Gastrocnemius medialis (tissue), 4 donors: ENCODE results near the gene RYR3. TPM values are rescaled to one million over a fixed set of nuclear protein-coding genes. Genes with fewer than 3 reads are reported as not detected.

Experiments used
- ATAC-seq, 2 donors: fragments of 150-250 bp; one replicate each; pipeline ENCODE4 v1.9.1; 2016
- DNase-seq, 2 donors: peaks; one replicate each; pipeline ENCODE4 v3.0.0-alpha.2; 2019
- H3K27ac ChIP-seq, 4 donors: fragments of 200-600 bp; sonication (generic); 1 replicate in 1 of 4; 2 replicates in 3 of 4; pipeline ENCODE4 v1.5.1; 2016 to 2018; ENCODE audit warnings: mild to moderate bottlenecking in 2 of 4, moderate library complexity in 1 of 4
- H3K27me3 ChIP-seq, 3 donors: fragments of 200-600 bp; sonication (generic) in 2 of 3; 1 replicate in 1 of 3; 2 replicates in 2 of 3; pipeline versions ENCODE4 v1.5.1 to v1.6.0; 2016 to 2019; ENCODE audit warnings: mild to moderate bottlenecking in 1 of 3, moderate library complexity in 1 of 3
- H3K36me3 ChIP-seq, 2 donors: fragments of 200-600 bp; sonication (generic) in 1 of 2; one replicate each; pipeline ENCODE4 v1.5.1; 2017 to 2018
- H3K4me1 ChIP-seq, 2 donors: fragments of 200-600 bp; sonication (generic) in 1 of 2; one replicate each; pipeline ENCODE4 v1.5.1; 2016 to 2017; ENCODE audit warnings: mild to moderate bottlenecking in 2 of 2
- H3K4me3 ChIP-seq, 4 donors: fragments of 200-600 bp; sonication (generic) in 3 of 4; 1 replicate in 1 of 4; 2 replicates in 3 of 4; pipeline ENCODE4 v1.5.1; 2016 to 2019; ENCODE audit warnings: mild to moderate bottlenecking in 2 of 4
- H3K9me3 ChIP-seq, 3 donors: fragments of 200-600 bp; sonication (generic) in 2 of 3; 1 replicate in 1 of 3; 2 replicates in 2 of 3; pipeline ENCODE4 v1.5.1; 2016 to 2019
- POLR2A ChIP-seq, 2 donors: fragments of 450-650 bp; IDR thresholded peaks; one replicate each; pipeline ENCODE4 v1.6.1; 2017; ENCODE audit warnings: antibody characterized with exemption in 2 of 2, mild to moderate bottlenecking in 2 of 2, moderate library complexity in 2 of 2
- in situ Hi-C, 4 donors: fragments of 200-750 bp; cut with MboI; loops; one replicate each; pipeline versions ENCODE4 v1.15.0 to v1.8.0; 2017; ENCODE audit warnings: low sequenced_read_pairs in 4 of 4
- intact Hi-C: fragments of 100-400 bp; cut with DNase I; formaldehyde crosslinking; loops from one replicate; pipeline ENCODE4 v1.15.1; 2023; ENCODE audit warnings: low total_unique reads
- total RNA-seq, 4 donors: library from RNA; depleted of rRNA; stranded (reverse); fragments of >200 nt; gene quantifications; one replicate each; pipeline versions ENCODE4 v1.1.0 to v1.2.3, GENCODE V29; 2016
- TF ChIP-seq, protein P1 (sequence below), 5 experiments: fragments of 450-650 bp in 3 of 5; fragments of 200-600 bp in 2 of 5; sonication (generic) in 2 of 5; IDR thresholded peaks in 4 of 5; conservative IDR thresholded peaks in 1 of 5; 1 replicate in 4 of 5; 2 replicates in 1 of 5; pipeline ENCODE4 v1.5.1; 2016 to 2019; ENCODE audit warnings: antibody characterized with exemption in 5 of 5, mild to moderate bottlenecking in 3 of 5, moderate library complexity in 3 of 5

RYR3 gene
- total RNA-seq, 4 donors from 2014 or later = 7.6 to 30.9 (median 20.6) TPM

DNA sequence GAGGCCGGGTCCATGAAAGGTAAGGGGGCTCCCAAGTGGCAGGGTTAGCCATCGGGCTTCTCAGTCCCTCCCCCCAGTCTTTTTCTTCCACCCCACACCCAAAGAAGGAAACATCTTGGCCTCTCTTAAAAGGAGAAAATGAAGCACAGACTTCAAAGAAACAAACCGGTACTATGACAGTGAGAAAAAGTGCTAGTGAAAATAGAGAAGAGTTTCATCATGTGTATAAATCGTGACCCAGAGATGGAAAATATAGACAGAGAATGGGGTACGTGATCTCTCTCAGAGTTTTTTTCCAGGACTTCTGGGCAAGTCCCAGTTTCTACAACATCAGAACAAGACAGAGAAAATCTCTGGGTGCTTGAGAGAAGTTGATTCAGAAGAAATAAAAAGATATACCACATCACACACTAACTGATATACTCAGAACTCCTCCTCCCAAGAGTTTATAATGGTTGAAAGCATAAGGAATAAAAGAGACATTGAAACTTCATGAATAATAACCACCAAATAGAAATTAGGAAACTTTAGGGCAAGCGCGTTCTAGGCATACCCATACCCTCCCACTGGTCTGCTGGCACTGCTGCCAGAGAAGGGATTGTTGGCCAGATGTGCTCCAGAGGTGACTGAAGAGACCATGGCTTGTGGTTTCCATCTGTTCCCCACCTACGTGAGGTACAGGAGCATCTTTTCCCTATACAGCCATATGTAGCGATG is 338.6 kb downstream of the RYR3 start:
- H3K9me3 ChIP-seq = no peaks in the 10 kb centered on the region
- ATAC-seq (no peak), DNase-seq (no peak)
- peak overlapping the region; percentile 2 to 64 (median 48) for H3K27ac ChIP-seq
- TF ChIP-seq, protein P1, sequence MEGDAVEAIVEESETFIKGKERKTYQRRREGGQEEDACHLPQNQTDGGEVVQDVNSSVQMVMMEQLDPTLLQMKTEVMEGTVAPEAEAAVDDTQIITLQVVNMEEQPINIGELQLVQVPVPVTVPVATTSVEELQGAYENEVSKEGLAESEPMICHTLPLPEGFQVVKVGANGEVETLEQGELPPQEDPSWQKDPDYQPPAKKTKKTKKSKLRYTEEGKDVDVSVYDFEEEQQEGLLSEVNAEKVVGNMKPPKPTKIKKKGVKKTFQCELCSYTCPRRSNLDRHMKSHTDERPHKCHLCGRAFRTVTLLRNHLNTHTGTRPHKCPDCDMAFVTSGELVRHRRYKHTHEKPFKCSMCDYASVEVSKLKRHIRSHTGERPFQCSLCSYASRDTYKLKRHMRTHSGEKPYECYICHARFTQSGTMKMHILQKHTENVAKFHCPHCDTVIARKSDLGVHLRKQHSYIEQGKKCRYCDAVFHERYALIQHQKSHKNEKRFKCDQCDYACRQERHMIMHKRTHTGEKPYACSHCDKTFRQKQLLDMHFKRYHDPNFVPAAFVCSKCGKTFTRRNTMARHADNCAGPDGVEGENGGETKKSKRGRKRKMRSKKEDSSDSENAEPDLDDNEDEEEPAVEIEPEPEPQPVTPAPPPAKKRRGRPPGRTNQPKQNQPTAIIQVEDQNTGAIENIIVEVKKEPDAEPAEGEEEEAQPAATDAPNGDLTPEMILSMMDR (IDR thresholded peaks at IDR 0.05 in 4 of 5, conservative IDR thresholded peaks at IDR 0.05 in 1 of 5) = no peak
- TF ChIP-seq POLR2A (IDR thresholded peaks at IDR 0.05) = no peak
- intact Hi-C loops = no loop called here
- in situ Hi-C loops = no loop called here
- H3K4me3 ChIP-seq = no peak overlapping the region
- no peaks in the 10 kb centered on the region for H3K27me3 ChIP-seq
- H3K4me1 ChIP-seq = peaks cover 0 to 3% of the 10 kb centered on the region in 2 donors
- H3K36me3 ChIP-seq = no peaks in the 10 kb centered on the region

DNA sequence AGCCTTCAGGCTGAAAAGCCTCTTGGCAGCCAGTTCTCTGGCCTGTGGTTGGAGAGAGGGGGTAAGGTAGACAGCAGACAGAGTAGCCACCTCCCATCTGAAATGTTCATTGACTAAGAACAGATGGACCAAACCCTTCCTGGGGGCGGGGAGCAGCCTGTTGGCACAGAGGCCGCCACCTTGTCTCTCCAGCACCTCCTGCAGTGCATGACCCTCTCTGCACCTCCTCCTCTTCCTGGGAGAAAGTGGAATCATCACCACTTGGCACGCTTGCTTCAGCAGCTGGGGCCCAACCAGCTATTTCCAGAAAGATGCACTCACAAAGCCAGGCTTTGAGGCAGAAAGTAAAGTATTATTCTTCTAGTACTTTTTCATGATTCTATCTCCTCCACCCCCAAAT is 344.1 kb downstream of the RYR3 start:
- H3K4me3 ChIP-seq = no peak overlapping the region
- no peaks in the 10 kb centered on the region for H3K36me3 ChIP-seq
- intact Hi-C loops (no loop called here), in situ Hi-C loops (no loop called here)
- TF ChIP-seq, protein P1 (IDR thresholded peaks at IDR 0.05 in 4 of 5, conservative IDR thresholded peaks at IDR 0.05 in 1 of 5) = no peak
- no peak for TF ChIP-seq POLR2A (IDR thresholded peaks at IDR 0.05)
- peak in 1 of 2 donors; percentile 34 for DNase-seq
- H3K9me3 ChIP-seq = no peaks in the 10 kb centered on the region
- no peaks in the 10 kb centered on the region for H3K27me3 ChIP-seq
- H3K4me1 ChIP-seq = no peaks in the 10 kb centered on the region
- peak; percentile 11 to 40 for ATAC-seq
- H3K27ac ChIP-seq = peak overlapping the region in 1 of 4 donors; percentile 25

DNA sequence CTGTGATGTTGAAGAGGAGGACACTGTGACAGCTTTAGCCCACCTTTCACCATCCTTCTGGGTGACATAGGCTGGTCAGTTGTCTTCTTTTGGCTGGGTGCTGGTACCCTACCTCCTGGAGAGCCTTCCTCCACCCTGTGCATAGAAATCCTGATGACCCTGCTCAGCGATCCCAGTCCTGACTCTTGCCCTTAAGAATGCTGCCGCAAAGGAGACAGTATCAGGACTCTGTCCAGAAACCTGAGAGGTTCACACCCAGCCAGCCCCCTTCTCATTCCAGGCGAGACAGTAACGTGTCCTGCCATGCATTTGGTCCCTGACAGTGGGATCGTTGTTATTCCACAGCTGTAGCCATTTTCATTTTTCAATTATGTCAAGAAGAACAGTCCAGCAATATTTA is 344.7 kb downstream of the RYR3 start:
- in situ Hi-C loops = no loop called here
- Histone ChIP-seq H3K9me3 (no peaks in the 10 kb centered on the region), H3K4me1 (no peaks in the 10 kb centered on the region), H3K4me3 (no peak overlapping the region), H3K36me3 (no peaks in the 10 kb centered on the region), H3K27me3 (no peaks in the 10 kb centered on the region), H3K27ac (peak overlapping the region in 2 of 4 donors; percentile 14 to 25)
- intact Hi-C loops = no loop called here
- DNase-seq (no peak), ATAC-seq (peak in 1 of 2 donors; percentile 34)
- TF ChIP-seq POLR2A (IDR thresholded peaks at IDR 0.05) = no peak
- TF ChIP-seq, protein P1 (IDR thresholded peaks at IDR 0.05 in 4 of 5, conservative IDR thresholded peaks at IDR 0.05 in 1 of 5) = no peak

DNA sequence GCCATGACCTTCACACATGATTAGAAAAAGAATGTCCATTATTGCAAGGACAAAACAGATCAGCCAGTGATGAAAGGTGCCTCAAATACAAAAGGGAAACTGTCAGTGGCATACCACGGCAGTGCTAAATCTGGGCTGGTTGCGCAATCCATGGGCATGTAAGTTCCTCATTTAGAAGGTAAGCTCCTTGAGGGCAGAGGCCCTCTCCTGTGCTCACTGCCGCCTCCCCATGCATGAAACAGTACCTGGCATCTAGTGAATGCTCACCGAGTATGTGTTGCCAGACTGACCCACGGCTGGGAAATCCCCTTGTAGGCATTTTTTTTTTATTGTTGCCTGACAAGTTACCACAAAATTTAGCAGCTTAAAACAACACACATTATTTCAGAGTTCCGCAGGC is 345.4 kb downstream of the RYR3 start:
- H3K9me3 ChIP-seq = no peaks in the 10 kb centered on the region
- no peak overlapping the region for H3K4me3 ChIP-seq
- ATAC-seq (peak in 1 of 2 donors; percentile 24), DNase-seq (no peak)
- H3K27ac ChIP-seq = no peak overlapping the region
- intact Hi-C loops (no loop called here), in situ Hi-C loops (no loop called here)
- no peaks in the 10 kb centered on the region for H3K36me3 ChIP-seq
- TF ChIP-seq, protein P1 (IDR thresholded peaks at IDR 0.05 in 4 of 5, conservative IDR thresholded peaks at IDR 0.05 in 1 of 5) = no peak
- no peak for TF ChIP-seq POLR2A (IDR thresholded peaks at IDR 0.05)
- no peaks in the 10 kb centered on the region for H3K27me3 ChIP-seq
- H3K4me1 ChIP-seq = no peaks in the 10 kb centered on the region
